HG02938 (cell line): ENCODE measurements around the gene DNAJC6.

Experiments
- ATAC-seq: cut with Tn5 transposase; IDR thresholded peaks from one replicate; pipeline ENCODE4 v1.9.1; 2021; ENCODE audit warnings: mild to moderate bottlenecking, moderate library complexity; ENCODE audit not compliant: unreplicated experiment

Gene DNAJC6

GRCh38 chr1:65292861-65293593 lies 16.3 kb upstream of the DNAJC6 start:
- no peak for ATAC-seq

- no peak for ATAC-seq
Measured at GRCh38 chr1:65297706-65298105, 11.6 kb upstream of the DNAJC6 start.

- ATAC-seq: no peak
Measured at GRCh38 chr1:65299328-65299727, 10.0 kb upstream of the DNAJC6 start.

GRCh38 chr1:65308781-65309303 lies 501 bp upstream of the DNAJC6 start:
- no peak for ATAC-seq

GRCh38 chr1:65310078-65310587 lies 790 bp downstream of the DNAJC6 start:
- no peak for ATAC-seq

- no peak for ATAC-seq
Measured at GRCh38 chr1:65311760-65312159, 2.4 kb downstream of the DNAJC6 start.

GRCh38 chr1:65316233-65316632 lies 6.9 kb downstream of the DNAJC6 start:
- ATAC-seq: no peak

GRCh38 chr1:65317866-65318653 lies 8.7 kb downstream of the DNAJC6 start:
- ATAC-seq: no peak

GRCh38 chr1:65319141-65319540 lies 9.8 kb downstream of the DNAJC6 start:
- no peak for ATAC-seq

- ATAC-seq: no peak
Measured at GRCh38 chr1:65319754-65320153, 10.4 kb downstream of the DNAJC6 start.

- no peak for ATAC-seq
Measured at GRCh38 chr1:65321879-65322278, 12.5 kb downstream of the DNAJC6 start.

GRCh38 chr1:65323246-65323645 lies 13.9 kb downstream of the DNAJC6 start:
- no peak for ATAC-seq

GRCh38 chr1:65330021-65330420 lies 20.7 kb downstream of the DNAJC6 start:
- ATAC-seq: no peak

GRCh38 chr1:65330822-65331221 lies 21.5 kb downstream of the DNAJC6 start:
- no peak for ATAC-seq

- no peak for ATAC-seq
Measured at GRCh38 chr1:65332821-65333220, 23.5 kb downstream of the DNAJC6 start.

GRCh38 chr1:65334081-65334480 lies 24.7 kb downstream of the DNAJC6 start:
- no peak for ATAC-seq

- ATAC-seq: no peak
Measured at GRCh38 chr1:65339866-65340468, 30.6 kb downstream of the DNAJC6 start.

GRCh38 chr1:65341381-65341780 lies 32.0 kb downstream of the DNAJC6 start:
- no peak for ATAC-seq

- no peak for ATAC-seq
Measured at GRCh38 chr1:65343286-65343685, 33.9 kb downstream of the DNAJC6 start.

- no peak for ATAC-seq
Measured at GRCh38 chr1:65344171-65344814, 35.0 kb downstream of the DNAJC6 start.

- no peak for ATAC-seq
Measured at GRCh38 chr1:65346190-65346589, 36.8 kb downstream of the DNAJC6 start.
